HL-60 (cell line): ENCODE measurements around the gene NPAS2.

Experiments
- DNase-seq, 2 experiments: peaks; one replicate each; pipeline ENCODE4 v3.0.0-alpha.2; 2010 to 2020; ENCODE audit warnings: low read depth in 1 of 2, low spot score in 1 of 2
- H3K27ac ChIP-seq: fragments of 250-450 bp; sonication (Bioruptor Pico); replicated peaks from 2 replicates; pipeline ENCODE4 v1.5.1; 2020; ENCODE audit warnings: mild to moderate bottlenecking, moderate library complexity
- H3K27me3 ChIP-seq: fragments of 250-450 bp; sonication (Bioruptor Pico); 2 replicates; pipeline ENCODE4 v1.5.1; 2021; ENCODE audit warnings: mild to moderate bottlenecking, moderate library complexity; ENCODE audit not compliant: insufficient read depth, poor library complexity, severe bottlenecking
- H3K4me3 ChIP-seq: replicated peaks from 2 replicates; pipeline ENCODE4 v1.5.1; 2011; ENCODE audit warnings: mild to moderate bottlenecking, control low read depth, low read length; ENCODE audit not compliant: insufficient read depth
- CTCF ChIP-seq: IDR thresholded peaks from one replicate; pipeline ENCODE4 v1.5.1; 2011; ENCODE audit warnings: low read length, control low read depth, inconsistent platforms; ENCODE audit not compliant: insufficient read depth
- GABPA ChIP-seq: IDR thresholded peaks from 2 replicates; pipeline ENCODE4 v1.6.1; 2012; ENCODE audit warnings: low read depth
- POLR2AphosphoS5 ChIP-seq: IDR thresholded peaks from 2 replicates; pipeline ENCODE4 v1.6.1; 2012; ENCODE audit warnings: low read depth
- SPI1 ChIP-seq: IDR thresholded peaks from 2 replicates; pipeline ENCODE4 v1.6.1; 2012; ENCODE audit warnings: low read depth, mild to moderate bottlenecking, borderline replicate concordance
- TF ChIP-seq, protein P1 (sequence below): IDR thresholded peaks from 2 replicates; pipeline ENCODE4 v1.6.1; 2012; ENCODE audit warnings: low read depth; ENCODE audit not compliant: insufficient replicate concordance

NPAS2 gene

GRCh38 chr2:101027852-101028251 lies 207.9 kb downstream of the NPAS2 start:
- Histone ChIP-seq H3K27ac (no peak overlapping the region), H3K4me3 (no peak overlapping the region), H3K27me3 (no peaks in the 10 kb centered on the region)
- TF ChIP-seq, protein P1, sequence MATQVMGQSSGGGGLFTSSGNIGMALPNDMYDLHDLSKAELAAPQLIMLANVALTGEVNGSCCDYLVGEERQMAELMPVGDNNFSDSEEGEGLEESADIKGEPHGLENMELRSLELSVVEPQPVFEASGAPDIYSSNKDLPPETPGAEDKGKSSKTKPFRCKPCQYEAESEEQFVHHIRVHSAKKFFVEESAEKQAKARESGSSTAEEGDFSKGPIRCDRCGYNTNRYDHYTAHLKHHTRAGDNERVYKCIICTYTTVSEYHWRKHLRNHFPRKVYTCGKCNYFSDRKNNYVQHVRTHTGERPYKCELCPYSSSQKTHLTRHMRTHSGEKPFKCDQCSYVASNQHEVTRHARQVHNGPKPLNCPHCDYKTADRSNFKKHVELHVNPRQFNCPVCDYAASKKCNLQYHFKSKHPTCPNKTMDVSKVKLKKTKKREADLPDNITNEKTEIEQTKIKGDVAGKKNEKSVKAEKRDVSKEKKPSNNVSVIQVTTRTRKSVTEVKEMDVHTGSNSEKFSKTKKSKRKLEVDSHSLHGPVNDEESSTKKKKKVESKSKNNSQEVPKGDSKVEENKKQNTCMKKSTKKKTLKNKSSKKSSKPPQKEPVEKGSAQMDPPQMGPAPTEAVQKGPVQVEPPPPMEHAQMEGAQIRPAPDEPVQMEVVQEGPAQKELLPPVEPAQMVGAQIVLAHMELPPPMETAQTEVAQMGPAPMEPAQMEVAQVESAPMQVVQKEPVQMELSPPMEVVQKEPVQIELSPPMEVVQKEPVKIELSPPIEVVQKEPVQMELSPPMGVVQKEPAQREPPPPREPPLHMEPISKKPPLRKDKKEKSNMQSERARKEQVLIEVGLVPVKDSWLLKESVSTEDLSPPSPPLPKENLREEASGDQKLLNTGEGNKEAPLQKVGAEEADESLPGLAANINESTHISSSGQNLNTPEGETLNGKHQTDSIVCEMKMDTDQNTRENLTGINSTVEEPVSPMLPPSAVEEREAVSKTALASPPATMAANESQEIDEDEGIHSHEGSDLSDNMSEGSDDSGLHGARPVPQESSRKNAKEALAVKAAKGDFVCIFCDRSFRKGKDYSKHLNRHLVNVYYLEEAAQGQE, result no peak
- TF ChIP-seq POLR2AphosphoS5, result no peak
- no peak for TF ChIP-seq CTCF
- peak; percentile 15; the same call in 1 of the 2 replicates for TF ChIP-seq SPI1
- TF ChIP-seq GABPA, result no peak
- DNase-seq, result no peak

GRCh38 chr2:101030866-101031554 lies 211.1 kb downstream of the NPAS2 start:
- Histone ChIP-seq H3K27ac (no peak overlapping the region), H3K4me3 (no peak overlapping the region), H3K27me3 (no peaks in the 10 kb centered on the region)
- no peak for TF ChIP-seq CTCF
- TF ChIP-seq SPI1, result no peak
- no peak for TF ChIP-seq POLR2AphosphoS5
- TF ChIP-seq GABPA, result no peak
- TF ChIP-seq, protein P1, result no peak
- DNase-seq, result peak in 1 of 2 experiments; percentile 26

- Histone ChIP-seq H3K27me3 (no peaks in the 10 kb centered on the region), H3K27ac (no peak overlapping the region), H3K4me3 (no peak overlapping the region)
- DNase-seq, result no peak
- TF ChIP-seq, protein P1, result no peak
- TF ChIP-seq GABPA (no peak), CTCF (no peak), POLR2AphosphoS5 (no peak), SPI1 (no peak)
Measured at GRCh38 chr2:101032084-101032776, 212.3 kb downstream of the NPAS2 start.
